ENCODE data around the gene SCNN1B. TPM values are rescaled to one million over a fixed set of nuclear protein-coding genes. Genes with fewer than 3 reads are reported as not detected.

SCNN1B gene
- total RNA-seq, 4 donors from 2014 or later = 0.31 to 4.7 (median 2.6) TPM

DNA sequence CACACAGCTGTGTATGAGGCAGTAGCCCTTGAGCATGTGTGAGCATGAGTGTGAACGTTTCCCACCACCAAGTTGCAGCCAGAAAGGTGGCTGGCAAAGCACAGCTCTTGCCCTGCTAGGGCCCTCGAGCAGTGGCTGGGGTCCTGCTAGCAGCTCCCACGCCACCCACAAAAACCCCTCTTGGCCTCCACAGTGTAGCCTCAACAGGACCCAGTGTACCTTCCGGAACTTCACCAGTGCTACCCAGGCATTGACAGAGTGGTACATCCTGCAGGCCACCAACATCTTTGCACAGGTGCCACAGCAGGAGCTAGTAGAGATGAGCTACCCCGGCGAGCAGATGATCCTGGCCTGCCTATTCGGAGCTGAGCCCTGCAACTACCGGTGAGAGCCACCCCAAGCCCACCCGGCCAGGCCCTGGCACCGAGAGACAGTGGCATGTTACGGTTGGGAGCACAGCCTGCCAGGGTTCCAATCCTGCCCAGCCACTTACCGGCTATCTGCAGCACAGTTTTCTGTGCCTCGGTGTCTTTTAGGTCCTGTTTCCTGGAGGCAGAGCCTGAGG lies 53.1 kb downstream of the SCNN1B start:
- Histone ChIP-seq H3K4me3 (no peak overlapping the region), H3K27me3 (peaks cover 18% of the 10 kb centered on the region), H3K9me3 (peaks cover 0 to 4% (median 0%) of the 10 kb centered on the region in 3 donors), H3K36me3 (no peaks in the 10 kb centered on the region), H3K27ac (no peak overlapping the region), H3K4me1 (no peaks in the 10 kb centered on the region)
- no peak for ATAC-seq
- TF ChIP-seq POLR2A (IDR thresholded peaks at IDR 0.05) = no peak
- TF ChIP-seq EP300 (IDR thresholded peaks at IDR 0.05) = no peak
- no peak for TF ChIP-seq CTCF (IDR thresholded peaks at IDR 0.05)
- TF ChIP-seq POLR2AphosphoS5 (IDR thresholded peaks at IDR 0.05) = no peak
- 60% methylated on average over 1 of the region's 13 CpGs; no CpG with 5 or more reads in 1 of the 2 donors for WGBS, 2 donors (ENCODE audit: low coverage in 1 of 2)

GRCh38 chr16:23356941-23357340 lies 54.8 kb downstream of the SCNN1B start:
- Histone ChIP-seq H3K4me3 (no peak overlapping the region), H3K27ac (no peak overlapping the region), H3K27me3 (peaks cover 12% of the 10 kb centered on the region), H3K4me1 (peaks cover 0 to 2% (median 0%) of the 10 kb centered on the region in 3 donors), H3K36me3 (no peaks in the 10 kb centered on the region), H3K9me3 (peaks cover 0 to 4% (median 0%) of the 10 kb centered on the region in 3 donors)
- no peak for TF ChIP-seq POLR2A (IDR thresholded peaks at IDR 0.05)
- TF ChIP-seq CTCF (IDR thresholded peaks at IDR 0.05) = no peak
- no peak for TF ChIP-seq EP300 (IDR thresholded peaks at IDR 0.05)
- TF ChIP-seq POLR2AphosphoS5 (IDR thresholded peaks at IDR 0.05) = no peak
- no peak for ATAC-seq
- WGBS, 2 donors (ENCODE audit: low coverage in 1 of 2) = no CpG with 5 or more reads among the region's 7 CpGs

DNA sequence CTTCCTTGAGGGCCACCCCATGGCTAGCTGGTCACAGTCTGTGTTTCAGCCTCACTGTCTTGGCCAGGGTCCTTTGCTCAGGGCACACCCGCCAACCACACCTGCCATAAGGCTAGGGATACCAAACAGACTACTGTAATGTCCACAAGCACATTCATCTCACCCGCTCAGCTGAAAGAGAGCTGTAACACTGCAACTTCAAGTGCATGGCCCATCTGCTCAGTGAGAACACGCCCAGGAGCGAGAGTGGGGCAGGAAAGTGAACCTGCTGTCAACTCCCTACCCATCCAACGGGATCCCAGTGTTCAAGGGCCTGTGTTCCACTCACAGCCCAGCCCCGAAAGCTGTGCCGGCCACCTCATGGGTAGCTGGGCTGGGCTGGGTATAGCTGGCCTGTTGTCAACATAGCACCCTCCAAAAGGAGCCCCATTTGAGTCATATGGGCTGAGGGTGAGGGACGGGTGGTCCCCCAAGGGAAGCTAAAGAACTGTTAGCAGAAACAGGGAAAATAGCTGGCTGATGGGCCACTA lies 55.7 kb downstream of the SCNN1B start:
- Histone ChIP-seq H3K9me3 (peaks cover 0 to 4% (median 0%) of the 10 kb centered on the region in 3 donors), H3K4me1 (peaks cover 0 to 11% (median 0%) of the 10 kb centered on the region in 3 donors), H3K4me3 (no peak overlapping the region), H3K36me3 (no peaks in the 10 kb centered on the region), H3K27ac (no peak overlapping the region), H3K27me3 (peaks cover 9% of the 10 kb centered on the region)
- TF ChIP-seq POLR2AphosphoS5 (IDR thresholded peaks at IDR 0.05) (no peak), EP300 (IDR thresholded peaks at IDR 0.05) (no peak), CTCF (IDR thresholded peaks at IDR 0.05) (no peak), POLR2A (IDR thresholded peaks at IDR 0.05) (no peak)
- no peak for ATAC-seq
- no CpG with 5 or more reads among the region's 8 CpGs for WGBS, 2 donors (ENCODE audit: low coverage in 1 of 2)

- Histone ChIP-seq H3K4me1 (peaks cover 0 to 13% (median 0%) of the 10 kb centered on the region in 3 donors), H3K9me3 (no peaks in the 10 kb centered on the region), H3K27ac (no peak overlapping the region), H3K27me3 (peaks cover 3% of the 10 kb centered on the region), H3K36me3 (no peaks in the 10 kb centered on the region), H3K4me3 (no peak overlapping the region)
- ATAC-seq = peak; percentile 11
- WGBS, 2 donors (ENCODE audit: low coverage in 1 of 2) = 53 to 58% methylated on average over 3 to 6 of the region's 8 CpGs
- TF ChIP-seq POLR2AphosphoS5 (IDR thresholded peaks at IDR 0.05) (no peak), CTCF (IDR thresholded peaks at IDR 0.05) (no peak), EP300 (IDR thresholded peaks at IDR 0.05) (no peak), POLR2A (IDR thresholded peaks at IDR 0.05) (no peak)
These were observed 57.1 kb downstream of the SCNN1B start for GRCh38 chr16:23359092-23359760.

Measured in gastroesophageal sphincter (tissue), 4 donors.